SK-N-SH treated with all-trans-retinoic acid at 6 μM for 48 hours (cell line): ENCODE data around the gene CFTR.

Experiments
- ATAC-seq: fragments of 200-7000 bp; cut with Tn5 transposase; 3 replicates; pipeline ENCODE4 v1.9.1; 2020; ENCODE audit warnings: mild to moderate bottlenecking, moderate library complexity
- BACH2 ChIP-seq: fragments of 250-450 bp; sonication (Bioruptor Pico); IDR thresholded peaks from 2 replicates; pipeline ENCODE4 v1.9.0; 2021; ENCODE audit warnings: mild to moderate bottlenecking, borderline replicate concordance
- CREB5 ChIP-seq: fragments of 250-450 bp; sonication (Bioruptor Pico); IDR thresholded peaks from 2 replicates; pipeline ENCODE4 v1.5.1; 2020; ENCODE audit warnings: low read depth, mild to moderate bottlenecking, moderate library complexity
- CSDC2 ChIP-seq: fragments of 250-450 bp; sonication (Bioruptor Pico); IDR thresholded peaks from 2 replicates; pipeline ENCODE4 v1.5.0; 2020; ENCODE audit warnings: mild to moderate bottlenecking, moderate library complexity
- ESRRG ChIP-seq: fragments of 250-450 bp; sonication (Bioruptor Pico); IDR thresholded peaks from 2 replicates; pipeline ENCODE4 v1.6.1; 2021; ENCODE audit warnings: mild to moderate bottlenecking
- ISL1 ChIP-seq: fragments of 250-450 bp; sonication (Bioruptor Pico); IDR thresholded peaks from 2 replicates; pipeline ENCODE4 v2.1.2; 2022; ENCODE audit warnings: mild to moderate bottlenecking, moderate library complexity
- OSR1 ChIP-seq: fragments of 250-450 bp; sonication (Bioruptor Pico); IDR thresholded peaks from 2 replicates; pipeline ENCODE4 v1.8.0; 2022; ENCODE audit warnings: moderate library complexity, mild to moderate bottlenecking, inconsistent platforms
- PATZ1 ChIP-seq: fragments of 250-450 bp; sonication (Bioruptor Pico); IDR thresholded peaks from 2 replicates; pipeline ENCODE4 v1.8.0; 2020; ENCODE audit warnings: mild to moderate bottlenecking, moderate library complexity, borderline replicate concordance
- PPARA ChIP-seq: fragments of 250-450 bp; sonication (Bioruptor Pico); IDR thresholded peaks from 2 replicates; pipeline ENCODE4 v1.5.0; 2020; ENCODE audit warnings: mild to moderate bottlenecking, borderline replicate concordance
- RARB ChIP-seq: fragments of 250-450 bp; sonication (Bioruptor Pico); IDR thresholded peaks from 2 replicates; pipeline ENCODE4 v1.8.0; 2021; ENCODE audit warnings: mild to moderate bottlenecking, moderate library complexity
- SNAI2 ChIP-seq: fragments of 250-450 bp; sonication (Bioruptor Pico); IDR thresholded peaks from 2 replicates; pipeline ENCODE4 v1.5.0; 2020; ENCODE audit warnings: mild to moderate bottlenecking, moderate library complexity
- TCF4 ChIP-seq: fragments of 250-450 bp; sonication (Bioruptor Pico); IDR thresholded peaks from 2 replicates; pipeline ENCODE4 v1.8.0; 2021; ENCODE audit warnings: mild to moderate bottlenecking, moderate library complexity, borderline replicate concordance
- ZC3H10 ChIP-seq: fragments of 250-450 bp; sonication (Bioruptor Pico); IDR thresholded peaks from 2 replicates; pipeline ENCODE4 v1.5.1; 2021; ENCODE audit warnings: mild to moderate bottlenecking, moderate library complexity
- ZFP3 ChIP-seq: fragments of 250-450 bp; sonication (Bioruptor Pico); IDR thresholded peaks from 2 replicates; pipeline ENCODE4 v1.5.0; 2020; ENCODE audit warnings: mild to moderate bottlenecking, moderate library complexity
- ZFP30 ChIP-seq: fragments of 450-650 bp; formaldehyde crosslinking; IDR thresholded peaks from 2 replicates; pipeline ENCODE4 v1.5.0; 2022; ENCODE audit warnings: mild to moderate bottlenecking, moderate library complexity
- ZNF565 ChIP-seq: fragments of 450-650 bp; formaldehyde crosslinking; conservative IDR thresholded peaks from 2 replicates; pipeline ENCODE4 v1.5.0; 2020; ENCODE audit warnings: low read depth, mild to moderate bottlenecking, moderate library complexity
- ZNF70 ChIP-seq: fragments of 450-650 bp; formaldehyde crosslinking; IDR thresholded peaks from 2 replicates; pipeline ENCODE4 v1.5.0; 2020; ENCODE audit warnings: mild to moderate bottlenecking, moderate library complexity
- ZNF8 ChIP-seq: fragments of 450-650 bp; formaldehyde crosslinking; IDR thresholded peaks from 2 replicates; pipeline ENCODE4 v1.5.0; 2020; ENCODE audit warnings: mild to moderate bottlenecking, moderate library complexity
- TF ChIP-seq, protein P1 (sequence below): fragments of 250-450 bp; sonication (Bioruptor Pico); IDR thresholded peaks from 2 replicates; pipeline ENCODE4 v1.8.0; 2021; ENCODE audit warnings: low read depth, mild to moderate bottlenecking, moderate library complexity, borderline replicate concordance
- TF ChIP-seq, protein P2 (sequence below): fragments of 250-450 bp; sonication (Bioruptor Pico); IDR thresholded peaks from 2 replicates; pipeline ENCODE4 v1.5.1; 2021; ENCODE audit warnings: mild to moderate bottlenecking, moderate library complexity
- TF ChIP-seq, protein P3 (sequence below): fragments of 250-450 bp; sonication (Bioruptor Pico); IDR thresholded peaks from 2 replicates; pipeline ENCODE4 v1.5.0; 2020; ENCODE audit warnings: mild to moderate bottlenecking, moderate library complexity

CFTR gene

DNA sequence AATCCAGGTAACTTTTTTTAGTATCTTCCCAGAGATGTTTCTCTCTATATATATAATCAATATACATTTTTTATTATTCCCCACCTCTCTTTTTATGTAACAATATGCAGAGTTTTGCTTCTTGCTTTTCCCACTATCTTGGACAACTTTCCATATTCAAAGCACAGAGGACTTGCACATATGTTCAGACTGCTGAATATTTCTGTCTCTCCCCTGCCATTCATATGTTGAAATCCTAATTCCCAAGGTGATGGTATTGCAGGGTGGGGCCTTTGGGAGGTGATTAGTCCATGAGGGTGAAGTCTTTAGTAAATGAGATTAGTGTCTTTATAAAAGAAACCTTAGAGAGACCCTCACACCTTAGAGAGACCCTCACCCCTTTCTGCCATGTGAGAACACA lies 72.8 kb downstream of the CFTR start:
- TF ChIP-seq SNAI2 (CRISPR knock-in tag) (no peak), ZFP3 (CRISPR knock-in tag) (no peak), CREB5 (CRISPR knock-in tag) (no peak), CSDC2 (CRISPR knock-in tag) (no peak)
- TF ChIP-seq, protein P1, sequence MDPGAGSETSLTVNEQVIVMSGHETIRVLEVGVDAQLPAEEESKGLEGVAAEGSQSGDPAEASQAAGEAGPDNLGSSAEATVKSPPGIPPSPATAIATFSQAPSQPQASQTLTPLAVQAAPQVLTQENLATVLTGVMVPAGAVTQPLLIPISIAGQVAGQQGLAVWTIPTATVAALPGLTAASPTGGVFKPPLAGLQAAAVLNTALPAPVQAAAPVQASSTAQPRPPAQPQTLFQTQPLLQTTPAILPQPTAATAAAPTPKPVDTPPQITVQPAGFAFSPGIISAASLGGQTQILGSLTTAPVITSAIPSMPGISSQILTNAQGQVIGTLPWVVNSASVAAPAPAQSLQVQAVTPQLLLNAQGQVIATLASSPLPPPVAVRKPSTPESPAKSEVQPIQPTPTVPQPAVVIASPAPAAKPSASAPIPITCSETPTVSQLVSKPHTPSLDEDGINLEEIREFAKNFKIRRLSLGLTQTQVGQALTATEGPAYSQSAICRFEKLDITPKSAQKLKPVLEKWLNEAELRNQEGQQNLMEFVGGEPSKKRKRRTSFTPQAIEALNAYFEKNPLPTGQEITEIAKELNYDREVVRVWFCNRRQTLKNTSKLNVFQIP (CRISPR knock-in tag): no peak
- TF ChIP-seq, protein P2, sequence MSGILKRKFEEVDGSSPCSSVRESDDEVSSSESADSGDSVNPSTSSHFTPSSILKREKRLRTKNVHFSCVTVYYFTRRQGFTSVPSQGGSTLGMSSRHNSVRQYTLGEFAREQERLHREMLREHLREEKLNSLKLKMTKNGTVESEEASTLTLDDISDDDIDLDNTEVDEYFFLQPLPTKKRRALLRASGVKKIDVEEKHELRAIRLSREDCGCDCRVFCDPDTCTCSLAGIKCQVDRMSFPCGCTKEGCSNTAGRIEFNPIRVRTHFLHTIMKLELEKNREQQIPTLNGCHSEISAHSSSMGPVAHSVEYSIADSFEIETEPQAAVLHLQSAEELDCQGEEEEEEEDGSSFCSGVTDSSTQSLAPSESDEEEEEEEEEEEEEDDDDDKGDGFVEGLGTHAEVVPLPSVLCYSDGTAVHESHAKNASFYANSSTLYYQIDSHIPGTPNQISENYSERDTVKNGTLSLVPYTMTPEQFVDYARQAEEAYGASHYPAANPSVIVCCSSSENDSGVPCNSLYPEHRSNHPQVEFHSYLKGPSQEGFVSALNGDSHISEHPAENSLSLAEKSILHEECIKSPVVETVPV: no peak
- no peak for ATAC-seq

GRCh38 chr7:117555260-117555659 lies 75.4 kb downstream of the CFTR start:
- ATAC-seq: no peak
- no peak for TF ChIP-seq CSDC2 (CRISPR knock-in tag)
- no peak for TF ChIP-seq BACH2
- TF ChIP-seq ZC3H10: no peak
- no peak for TF ChIP-seq ZNF70 (CRISPR knock-in tag)
- TF ChIP-seq SNAI2 (CRISPR knock-in tag): no peak

GRCh38 chr7:117559391-117559790 lies 79.6 kb downstream of the CFTR start:
- no peak for TF ChIP-seq OSR1 (CRISPR knock-in tag)
- TF ChIP-seq TCF4: no peak
- no peak for TF ChIP-seq PATZ1 (CRISPR knock-in tag)
- TF ChIP-seq PPARA (CRISPR knock-in tag): no peak
- no peak for TF ChIP-seq CREB5 (CRISPR knock-in tag)
- no peak for TF ChIP-seq ZNF8 (CRISPR knock-in tag)
- TF ChIP-seq, protein P1 (CRISPR knock-in tag): no peak
- no peak for TF ChIP-seq ZNF70 (CRISPR knock-in tag)
- no peak for TF ChIP-seq BACH2
- TF ChIP-seq, protein P3, sequence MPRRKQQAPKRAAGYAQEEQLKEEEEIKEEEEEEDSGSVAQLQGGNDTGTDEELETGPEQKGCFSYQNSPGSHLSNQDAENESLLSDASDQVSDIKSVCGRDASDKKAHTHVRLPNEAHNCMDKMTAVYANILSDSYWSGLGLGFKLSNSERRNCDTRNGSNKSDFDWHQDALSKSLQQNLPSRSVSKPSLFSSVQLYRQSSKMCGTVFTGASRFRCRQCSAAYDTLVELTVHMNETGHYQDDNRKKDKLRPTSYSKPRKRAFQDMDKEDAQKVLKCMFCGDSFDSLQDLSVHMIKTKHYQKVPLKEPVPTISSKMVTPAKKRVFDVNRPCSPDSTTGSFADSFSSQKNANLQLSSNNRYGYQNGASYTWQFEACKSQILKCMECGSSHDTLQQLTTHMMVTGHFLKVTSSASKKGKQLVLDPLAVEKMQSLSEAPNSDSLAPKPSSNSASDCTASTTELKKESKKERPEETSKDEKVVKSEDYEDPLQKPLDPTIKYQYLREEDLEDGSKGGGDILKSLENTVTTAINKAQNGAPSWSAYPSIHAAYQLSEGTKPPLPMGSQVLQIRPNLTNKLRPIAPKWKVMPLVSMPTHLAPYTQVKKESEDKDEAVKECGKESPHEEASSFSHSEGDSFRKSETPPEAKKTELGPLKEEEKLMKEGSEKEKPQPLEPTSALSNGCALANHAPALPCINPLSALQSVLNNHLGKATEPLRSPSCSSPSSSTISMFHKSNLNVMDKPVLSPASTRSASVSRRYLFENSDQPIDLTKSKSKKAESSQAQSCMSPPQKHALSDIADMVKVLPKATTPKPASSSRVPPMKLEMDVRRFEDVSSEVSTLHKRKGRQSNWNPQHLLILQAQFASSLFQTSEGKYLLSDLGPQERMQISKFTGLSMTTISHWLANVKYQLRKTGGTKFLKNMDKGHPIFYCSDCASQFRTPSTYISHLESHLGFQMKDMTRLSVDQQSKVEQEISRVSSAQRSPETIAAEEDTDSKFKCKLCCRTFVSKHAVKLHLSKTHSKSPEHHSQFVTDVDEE (CRISPR knock-in tag): no peak
- no peak for TF ChIP-seq ZNF565 (CRISPR knock-in tag)
- TF ChIP-seq RARB (CRISPR knock-in tag): no peak
- TF ChIP-seq ESRRG (CRISPR knock-in tag): no peak
- TF ChIP-seq ISL1 (CRISPR knock-in tag): no peak
- no peak for TF ChIP-seq ZFP3 (CRISPR knock-in tag)
- no peak for TF ChIP-seq ZFP30 (CRISPR knock-in tag)
- no peak for TF ChIP-seq ZC3H10
- no peak for TF ChIP-seq SNAI2 (CRISPR knock-in tag)
- no peak for ATAC-seq
